Suprapubic skin (tissue), 4 donors: ENCODE measurements around the gene ANKS1A.

Experiments
- EP300 ChIP-seq: sonication (generic); formaldehyde crosslinking; IDR thresholded peaks from one replicate; pipeline ENCODE4 v1.6.1; 2017; ENCODE audit warnings: antibody characterized with exemption
- POLR2A ChIP-seq, 2 donors: fragments of 450-650 bp; IDR thresholded peaks; one replicate each; pipeline ENCODE4 v1.6.1; 2017; ENCODE audit warnings: antibody characterized with exemption in 2 of 2, mild to moderate bottlenecking in 2 of 2, moderate library complexity in 2 of 2
- POLR2AphosphoS5 ChIP-seq, 3 donors: sonication (generic); formaldehyde crosslinking; IDR thresholded peaks; one replicate each; pipeline ENCODE4 v1.6.1; 2017; ENCODE audit warnings: antibody characterized with exemption in 3 of 3
- TF ChIP-seq, protein P1 (sequence below), 2 donors: fragments of 200-600 bp in 1 of 2; fragments of 450-650 bp in 1 of 2; sonication (generic) in 1 of 2; IDR thresholded peaks; one replicate each; pipeline ENCODE4 v1.5.1; 2016 to 2019; ENCODE audit warnings: antibody characterized with exemption in 2 of 2, mild to moderate bottlenecking in 1 of 2, moderate library complexity in 1 of 2

DNA sequence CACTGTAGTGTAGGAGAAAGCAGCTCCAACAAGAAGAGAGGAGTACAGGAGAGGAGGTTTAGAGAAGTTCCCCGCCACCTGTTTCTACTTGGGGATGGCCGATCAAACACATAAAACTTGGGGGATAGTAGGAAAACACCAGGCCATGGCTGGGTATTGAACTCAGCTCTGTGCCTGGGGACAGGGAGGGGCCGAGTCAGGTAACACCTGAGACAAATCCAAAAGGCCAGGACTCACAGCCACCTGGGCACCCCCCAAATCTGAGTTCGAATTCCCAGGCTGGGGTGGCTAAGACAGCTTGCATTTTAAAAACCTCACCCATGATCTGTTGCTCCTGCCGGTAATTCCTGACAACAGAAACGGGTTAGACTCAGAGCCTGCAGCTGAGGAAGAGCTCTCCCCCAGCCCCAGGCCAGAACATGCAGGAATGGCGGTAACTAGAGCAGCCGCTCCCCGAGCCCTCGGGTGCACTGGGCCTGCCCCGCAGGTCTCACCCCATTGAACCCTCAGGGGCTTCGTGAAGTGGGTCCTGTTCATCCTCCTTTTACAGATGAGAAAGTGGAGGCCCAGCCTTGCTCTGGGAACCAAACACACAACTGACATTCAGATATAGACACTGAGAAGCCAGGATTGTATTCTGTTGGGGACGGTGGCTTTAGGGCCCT, 191.1 kb downstream of the ANKS1A start:
- TF ChIP-seq, protein P1, sequence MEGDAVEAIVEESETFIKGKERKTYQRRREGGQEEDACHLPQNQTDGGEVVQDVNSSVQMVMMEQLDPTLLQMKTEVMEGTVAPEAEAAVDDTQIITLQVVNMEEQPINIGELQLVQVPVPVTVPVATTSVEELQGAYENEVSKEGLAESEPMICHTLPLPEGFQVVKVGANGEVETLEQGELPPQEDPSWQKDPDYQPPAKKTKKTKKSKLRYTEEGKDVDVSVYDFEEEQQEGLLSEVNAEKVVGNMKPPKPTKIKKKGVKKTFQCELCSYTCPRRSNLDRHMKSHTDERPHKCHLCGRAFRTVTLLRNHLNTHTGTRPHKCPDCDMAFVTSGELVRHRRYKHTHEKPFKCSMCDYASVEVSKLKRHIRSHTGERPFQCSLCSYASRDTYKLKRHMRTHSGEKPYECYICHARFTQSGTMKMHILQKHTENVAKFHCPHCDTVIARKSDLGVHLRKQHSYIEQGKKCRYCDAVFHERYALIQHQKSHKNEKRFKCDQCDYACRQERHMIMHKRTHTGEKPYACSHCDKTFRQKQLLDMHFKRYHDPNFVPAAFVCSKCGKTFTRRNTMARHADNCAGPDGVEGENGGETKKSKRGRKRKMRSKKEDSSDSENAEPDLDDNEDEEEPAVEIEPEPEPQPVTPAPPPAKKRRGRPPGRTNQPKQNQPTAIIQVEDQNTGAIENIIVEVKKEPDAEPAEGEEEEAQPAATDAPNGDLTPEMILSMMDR (IDR thresholded peaks at IDR 0.05): no peak
- no peak for TF ChIP-seq POLR2A (IDR thresholded peaks at IDR 0.05)
- no peak for TF ChIP-seq POLR2AphosphoS5 (IDR thresholded peaks at IDR 0.05)
- no peak for TF ChIP-seq EP300
